HG02938 (cell line): Measurements from ENCODE around the gene ZMIZ1.

ENCODE experiments used
- ATAC-seq: cut with Tn5 transposase; IDR thresholded peaks from one replicate; pipeline ENCODE4 v1.9.1; 2021; ENCODE audit warnings: mild to moderate bottlenecking, moderate library complexity; ENCODE audit not compliant: unreplicated experiment

The ZMIZ1 gene

DNA sequence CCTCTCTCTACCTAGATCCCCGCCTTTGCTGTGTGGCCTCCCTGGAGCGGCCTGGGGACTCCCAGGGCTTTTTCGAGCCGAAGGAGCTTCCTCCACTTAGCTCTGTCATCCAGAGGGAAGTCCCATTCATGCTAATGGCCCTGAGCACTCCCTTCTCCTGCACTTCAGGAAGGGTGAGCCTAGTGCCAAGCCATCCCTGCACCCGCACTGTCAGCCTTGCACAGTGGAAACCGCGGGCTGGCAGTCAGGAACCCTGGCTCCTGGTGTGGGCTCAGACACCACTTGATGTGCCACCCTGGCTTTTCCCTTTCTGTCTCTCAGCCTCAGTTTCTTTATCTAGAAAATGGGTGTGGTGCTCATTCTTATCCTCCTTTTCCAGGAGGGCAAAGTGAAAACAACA is 131.6 kb downstream of the ZMIZ1 start:
- ATAC-seq, result no peak

DNA sequence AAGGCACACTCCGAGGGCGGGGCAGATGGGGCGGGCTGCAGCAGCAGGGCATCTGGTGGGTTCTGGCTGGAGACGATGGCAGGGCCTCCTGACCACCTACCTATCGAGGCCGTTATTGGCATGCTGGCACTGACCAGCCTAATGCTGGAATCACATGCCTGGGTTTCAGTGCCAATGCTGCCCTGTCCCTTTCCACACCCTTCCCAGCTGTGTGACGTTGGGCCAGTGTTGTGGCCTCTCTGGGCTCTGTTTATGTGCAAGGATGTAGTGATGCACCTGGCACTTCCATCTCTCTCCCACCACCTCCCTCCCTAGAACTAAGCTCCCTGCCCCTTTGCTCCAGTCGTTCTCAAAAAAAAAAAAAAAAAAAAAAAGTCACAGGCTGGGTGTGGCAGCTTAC is 132.9 kb downstream of the ZMIZ1 start:
- no peak for ATAC-seq

DNA sequence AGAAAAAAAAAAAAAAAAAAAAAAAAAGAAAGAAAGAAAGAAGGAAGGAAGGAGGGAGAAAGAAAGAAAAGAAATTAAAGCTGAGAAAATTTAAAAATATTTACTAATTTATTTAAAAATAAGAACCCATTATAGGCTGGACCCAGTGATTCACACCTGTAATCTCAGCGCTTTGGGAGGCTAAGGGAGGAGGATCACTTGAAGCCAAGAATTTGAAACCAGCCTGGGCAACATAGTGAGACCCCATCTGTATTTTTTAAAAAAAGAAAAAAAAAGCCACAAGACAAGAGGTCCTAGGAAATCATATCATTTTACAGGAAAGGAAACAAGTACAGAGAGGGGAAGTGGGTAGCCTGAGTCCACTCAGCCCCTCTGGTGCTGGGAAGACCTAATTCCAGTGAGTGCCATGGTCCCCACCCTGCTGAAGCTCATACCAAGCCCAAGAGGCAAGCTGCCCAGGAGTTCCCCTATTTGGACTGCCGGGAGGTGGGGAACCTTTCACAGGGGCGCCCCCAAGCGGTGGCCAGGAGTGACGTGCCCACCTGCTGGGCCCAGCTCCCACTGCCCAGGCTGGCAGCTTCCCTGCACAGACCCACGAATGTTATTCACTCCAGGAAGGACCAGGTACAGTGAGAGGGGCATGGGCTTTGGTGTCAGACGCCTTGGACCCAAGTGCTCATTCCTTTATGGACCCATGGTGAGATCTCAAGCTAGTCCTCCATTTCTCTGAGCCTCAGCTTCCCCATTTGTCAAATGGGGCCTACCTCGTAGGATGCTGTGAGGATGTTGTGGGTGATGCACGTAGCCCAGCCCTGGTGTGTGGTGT is 133.6 kb downstream of the ZMIZ1 start:
- ATAC-seq, result no peak

DNA sequence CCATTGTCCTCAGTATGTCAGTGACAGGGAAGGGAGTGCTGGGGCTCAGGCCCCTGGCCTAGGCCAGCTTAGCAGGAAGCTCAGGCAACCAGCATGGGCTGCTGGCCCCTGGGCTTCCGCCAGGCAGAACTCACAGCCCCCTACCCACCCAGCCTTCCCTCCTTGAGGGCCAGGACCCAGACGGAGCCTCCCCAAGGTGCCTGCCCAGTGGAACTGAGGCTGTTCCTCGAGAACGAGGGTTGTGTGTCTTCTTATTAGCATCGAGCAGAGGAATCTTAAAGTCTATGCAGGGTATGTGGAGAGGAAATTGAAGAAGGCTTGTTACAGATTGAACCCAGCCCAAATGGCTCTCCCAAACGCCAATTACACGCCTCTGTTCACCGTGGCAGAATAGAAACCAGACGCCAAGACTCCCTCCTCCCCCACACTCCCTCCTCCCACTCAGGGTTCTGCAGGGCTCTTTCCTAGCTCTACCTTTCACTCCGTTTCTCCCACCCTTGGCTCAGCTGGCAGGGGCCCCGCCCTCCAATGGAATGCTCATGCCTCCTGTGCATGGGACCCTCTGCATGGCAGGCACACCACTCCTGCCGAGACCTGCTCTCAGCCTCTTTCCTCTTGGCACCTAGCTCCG is 134.4 kb downstream of the ZMIZ1 start:
- no peak for ATAC-seq

DNA sequence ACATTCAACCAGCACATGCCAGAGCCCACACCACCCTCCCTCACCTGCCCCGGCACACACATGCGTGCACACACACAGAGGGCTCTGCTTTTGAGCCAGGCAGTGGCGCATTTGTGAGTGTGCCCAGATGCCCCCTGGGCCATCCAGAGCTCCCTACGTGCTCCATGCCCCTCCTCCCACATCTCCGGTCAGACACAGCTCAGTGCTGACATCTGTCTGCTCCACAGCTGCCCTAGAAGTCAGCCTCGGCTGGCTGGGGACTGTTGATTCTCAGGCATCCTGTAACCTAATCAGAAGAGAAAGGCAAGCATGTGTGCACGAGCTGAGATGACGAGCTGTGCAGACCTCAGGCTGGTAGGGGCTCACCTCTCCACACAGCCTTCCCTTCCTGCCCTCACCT is 135.1 kb downstream of the ZMIZ1 start:
- no peak for ATAC-seq

DNA sequence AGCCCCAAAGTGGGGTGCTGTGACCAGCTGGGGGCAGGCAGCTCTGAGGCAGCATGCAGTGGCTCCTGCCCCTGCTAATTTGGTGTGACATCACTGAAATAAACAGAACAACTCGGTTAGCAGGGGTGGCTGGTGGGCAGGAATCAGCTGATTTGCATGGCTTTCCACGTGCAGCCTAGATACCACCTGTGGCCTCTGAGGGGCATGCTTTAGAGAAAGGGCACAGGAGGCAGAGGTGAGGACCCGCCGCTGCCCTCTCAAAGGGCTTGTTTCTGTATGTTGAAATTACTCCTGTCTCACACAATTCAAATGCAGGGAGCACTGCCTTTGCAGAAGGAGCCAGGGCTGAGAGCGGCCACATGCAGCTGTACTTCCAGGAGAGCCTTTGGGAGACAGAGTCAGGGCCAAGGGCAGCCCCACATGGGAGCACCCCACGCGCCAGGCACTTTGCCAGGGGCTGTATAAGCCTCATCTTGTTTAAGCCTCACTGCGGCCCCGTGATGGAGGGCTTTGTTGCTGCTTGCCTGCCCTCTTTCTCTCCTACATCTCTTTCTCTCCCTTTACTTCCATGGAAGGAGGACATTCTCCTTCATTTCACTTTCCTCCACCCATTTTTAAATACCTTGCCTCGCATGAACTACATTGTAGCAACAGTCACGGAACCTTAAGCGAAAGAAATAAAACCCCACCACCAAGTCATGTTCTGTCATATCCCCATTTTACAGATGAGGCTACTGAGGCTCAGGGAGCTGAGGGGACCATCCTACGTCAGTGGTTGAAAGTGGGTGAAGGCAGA is 137.7 kb downstream of the ZMIZ1 start:
- ATAC-seq, result no peak

DNA sequence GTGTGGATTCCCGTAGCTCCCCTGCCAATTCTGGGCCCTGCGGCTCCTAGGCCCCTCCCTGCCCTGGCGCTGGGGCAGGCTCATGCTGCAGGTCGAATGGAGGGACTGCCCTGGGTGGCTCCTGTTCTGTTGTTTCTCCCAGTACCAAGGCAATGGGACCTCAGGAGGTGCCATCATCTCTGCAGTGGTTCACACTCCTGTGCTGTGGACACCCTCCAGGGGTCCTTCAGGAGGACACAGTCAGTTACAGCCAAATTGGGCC is 138.3 kb downstream of the ZMIZ1 start:
- no peak for ATAC-seq

DNA sequence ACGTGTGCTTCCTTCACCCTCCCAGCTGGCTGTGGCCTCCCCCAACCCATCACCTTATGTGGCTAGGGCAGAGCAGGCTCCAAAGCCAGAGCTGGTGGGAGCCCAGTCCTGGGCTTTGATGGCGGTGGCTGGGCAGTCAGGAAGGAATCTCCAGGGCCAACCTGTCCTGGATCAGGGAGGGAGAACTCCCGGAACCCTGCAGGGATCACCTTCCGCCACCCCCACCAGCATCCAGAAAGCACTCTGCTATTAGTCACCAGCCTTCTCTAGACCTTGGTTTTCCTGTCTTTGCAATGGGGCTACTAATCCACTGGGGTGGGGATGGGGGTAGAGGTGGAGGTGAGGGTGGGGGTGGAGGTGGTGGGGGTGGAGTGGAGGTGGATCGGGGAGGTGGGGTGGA is 139.0 kb downstream of the ZMIZ1 start:
- ATAC-seq, result no peak

DNA sequence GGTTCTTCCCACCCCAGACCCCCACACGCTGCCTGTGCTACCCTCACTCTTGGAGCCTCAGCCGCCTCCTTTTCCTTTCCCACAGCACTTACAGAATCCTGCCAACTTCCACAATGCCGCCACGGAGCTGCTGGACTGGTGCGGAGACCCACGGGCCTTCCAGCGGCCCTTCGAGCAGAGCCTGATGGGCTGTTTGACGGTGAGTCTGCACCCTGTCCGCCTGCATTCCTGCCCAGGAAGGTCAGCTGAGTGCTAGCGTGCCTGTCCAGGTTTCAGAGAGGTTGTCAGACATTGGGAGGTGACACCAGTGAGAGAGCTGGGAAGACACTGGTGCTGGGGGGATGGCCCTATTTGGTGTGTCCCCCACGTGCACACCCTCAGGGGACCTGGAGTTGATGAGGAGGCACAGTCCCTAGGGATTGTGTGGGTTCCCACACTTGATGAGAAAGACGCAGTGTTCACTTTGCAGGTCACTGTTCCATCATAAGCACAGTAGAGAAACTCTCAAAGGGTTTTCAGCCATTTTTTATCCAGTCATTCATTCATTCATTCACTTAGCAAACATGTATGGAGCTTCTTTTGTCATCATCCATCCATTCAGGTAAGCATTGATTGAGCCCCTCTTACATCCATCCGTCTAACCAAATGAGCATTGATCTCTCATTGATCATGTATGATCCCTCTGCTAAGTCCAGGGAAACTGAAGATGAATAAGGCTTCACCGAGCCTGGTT is 139.7 kb downstream of the ZMIZ1 start:
- ATAC-seq, result no peak

DNA sequence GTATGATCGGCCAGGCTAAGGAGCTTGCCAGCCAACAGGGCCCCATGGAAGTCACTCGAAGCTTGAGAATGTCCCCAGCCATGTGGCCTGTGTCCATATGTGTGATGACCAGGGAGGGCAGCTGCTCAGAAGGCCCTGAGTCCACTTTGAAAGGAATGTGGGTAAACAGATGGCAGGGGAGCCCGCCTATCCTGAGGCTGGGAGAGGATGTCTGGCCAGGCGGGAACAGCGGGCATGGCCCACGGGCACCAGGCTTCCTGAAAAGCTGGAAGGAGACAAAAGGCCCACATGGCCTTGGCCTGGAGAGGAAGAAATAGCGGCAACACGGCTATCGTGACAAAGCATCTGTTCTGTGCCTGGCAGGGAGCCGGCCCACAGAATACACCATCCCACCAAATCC is 140.6 kb downstream of the ZMIZ1 start:
- ATAC-seq, result no peak

DNA sequence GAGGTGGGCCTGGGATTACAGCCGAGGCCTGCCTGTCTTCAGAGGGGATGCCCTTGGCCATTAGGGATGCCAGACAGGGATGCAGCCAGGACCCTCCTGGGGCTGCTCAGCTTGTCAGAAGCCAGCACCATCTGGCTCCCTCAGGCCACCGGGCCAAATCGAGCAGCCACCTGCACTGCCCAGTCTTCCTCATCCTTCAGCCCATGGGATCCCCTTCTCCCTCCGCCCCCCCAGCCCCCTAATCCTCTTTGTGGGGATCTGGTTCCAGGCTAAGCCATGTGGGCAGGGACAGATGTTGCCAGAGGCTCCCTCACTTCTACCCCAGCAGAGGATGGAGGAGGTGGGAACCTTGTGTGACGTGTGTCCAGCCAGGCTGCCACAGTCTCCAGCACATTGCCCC is 141.1 kb downstream of the ZMIZ1 start:
- no peak for ATAC-seq

DNA sequence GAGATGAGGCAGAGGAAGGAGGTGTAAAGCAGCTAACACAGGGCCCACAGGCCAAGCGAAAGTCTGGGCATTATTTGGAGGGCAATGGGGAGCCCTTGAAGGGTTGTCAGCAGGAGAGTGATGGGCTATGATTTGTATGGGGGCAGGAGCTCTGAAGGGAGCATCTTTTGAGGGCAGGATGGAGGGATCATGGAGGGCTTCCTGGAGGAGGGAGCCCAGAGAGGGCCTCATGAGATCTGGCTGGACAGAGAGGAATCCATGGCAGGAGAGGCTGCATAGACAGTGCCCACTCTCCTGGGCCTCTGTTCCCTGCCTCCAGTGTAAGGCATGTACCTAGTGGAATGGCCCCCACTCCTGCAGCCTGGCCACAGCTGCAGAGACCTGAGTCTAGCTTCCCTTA is 141.9 kb downstream of the ZMIZ1 start:
- no peak for ATAC-seq

DNA sequence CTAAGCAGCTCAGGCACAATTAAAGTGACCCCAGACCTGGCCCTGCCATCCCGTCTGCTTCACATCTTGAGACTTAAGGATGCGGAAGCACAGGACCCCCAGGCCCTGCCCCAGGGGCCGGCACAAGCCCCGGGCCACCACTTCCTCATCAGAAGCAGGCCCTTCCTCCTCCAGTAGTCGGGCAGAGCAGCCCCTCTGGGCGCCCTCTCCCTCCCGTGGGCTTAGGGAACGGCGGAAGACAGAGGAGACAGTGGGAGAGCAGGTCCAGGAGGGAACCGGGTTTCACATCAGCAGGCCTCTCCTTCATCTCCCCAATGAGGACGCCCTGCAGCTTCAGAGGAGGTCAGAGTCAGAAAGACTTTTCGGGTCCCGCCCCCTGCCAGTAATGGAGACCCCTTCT is 142.8 kb downstream of the ZMIZ1 start:
- no peak for ATAC-seq

DNA sequence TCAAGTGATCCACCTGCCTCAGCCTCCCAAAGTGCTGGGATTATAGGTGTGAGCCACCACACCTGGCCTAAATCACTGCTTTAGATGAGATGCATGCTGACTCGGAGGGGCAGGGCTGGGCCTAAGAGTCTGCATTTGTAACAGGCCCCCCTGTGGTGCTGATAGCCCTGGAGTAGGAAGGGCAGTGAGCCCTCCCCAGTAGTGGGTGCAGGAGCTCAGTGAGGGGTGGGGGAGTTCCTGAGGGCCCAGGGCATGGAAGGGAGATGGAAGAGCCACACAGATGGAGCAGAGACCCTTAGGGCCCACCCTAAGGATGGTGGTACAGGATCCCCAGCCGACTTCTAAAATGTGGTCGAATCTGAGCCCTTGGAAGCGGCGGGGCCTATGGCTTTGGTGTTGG is 146.8 kb downstream of the ZMIZ1 start:
- no peak for ATAC-seq

DNA sequence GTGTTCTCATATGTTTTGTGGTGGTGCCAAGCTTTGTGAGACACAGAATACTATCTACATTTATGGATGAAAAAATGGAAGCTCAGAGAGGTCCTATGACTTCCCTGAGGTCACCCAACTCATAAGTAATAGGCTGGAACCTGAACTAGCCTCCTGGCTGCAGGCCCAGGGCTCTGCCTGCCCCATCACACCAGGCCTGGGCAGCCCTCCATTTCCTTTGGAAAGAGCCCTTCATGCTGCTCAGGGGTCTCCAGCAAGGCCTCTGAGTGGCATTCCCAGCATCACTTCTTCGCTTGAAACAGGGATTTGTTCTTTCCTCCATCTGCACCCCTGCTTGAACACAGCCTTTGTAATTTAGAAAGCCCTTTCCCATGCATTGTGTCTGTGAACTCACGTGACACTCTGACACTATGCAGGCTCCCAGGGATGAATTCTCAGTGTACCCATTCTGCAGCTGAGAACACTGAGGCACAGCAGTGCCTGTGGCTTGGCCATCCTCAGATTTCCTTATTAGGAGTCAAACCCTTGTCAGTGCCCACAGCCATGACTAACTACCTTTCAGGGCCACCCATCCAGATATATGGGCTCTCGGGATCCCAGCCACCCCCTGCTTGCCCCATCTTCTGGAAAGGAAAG is 150.7 kb downstream of the ZMIZ1 start:
- no peak for ATAC-seq

DNA sequence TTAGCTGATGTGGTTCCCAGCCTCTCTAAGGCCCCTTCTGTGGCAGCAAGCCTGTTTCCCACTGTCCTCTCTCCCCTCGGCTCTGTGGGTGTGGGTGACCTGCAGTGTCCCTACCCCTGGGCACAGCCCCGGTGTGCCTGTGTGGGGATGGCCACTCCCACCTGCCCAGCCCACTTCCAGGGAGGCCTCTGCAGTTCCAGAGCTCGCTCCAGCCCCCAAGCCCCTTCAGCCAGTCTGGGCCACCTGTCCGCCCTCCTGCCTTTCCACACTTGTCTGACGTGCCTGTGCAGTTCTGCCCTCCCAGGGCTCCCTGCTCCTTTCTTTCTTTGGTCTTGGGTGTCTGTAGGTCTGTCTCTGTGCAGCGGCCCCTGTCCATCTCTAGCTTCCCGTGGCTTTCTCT is 151.5 kb downstream of the ZMIZ1 start:
- ATAC-seq, result no peak

DNA sequence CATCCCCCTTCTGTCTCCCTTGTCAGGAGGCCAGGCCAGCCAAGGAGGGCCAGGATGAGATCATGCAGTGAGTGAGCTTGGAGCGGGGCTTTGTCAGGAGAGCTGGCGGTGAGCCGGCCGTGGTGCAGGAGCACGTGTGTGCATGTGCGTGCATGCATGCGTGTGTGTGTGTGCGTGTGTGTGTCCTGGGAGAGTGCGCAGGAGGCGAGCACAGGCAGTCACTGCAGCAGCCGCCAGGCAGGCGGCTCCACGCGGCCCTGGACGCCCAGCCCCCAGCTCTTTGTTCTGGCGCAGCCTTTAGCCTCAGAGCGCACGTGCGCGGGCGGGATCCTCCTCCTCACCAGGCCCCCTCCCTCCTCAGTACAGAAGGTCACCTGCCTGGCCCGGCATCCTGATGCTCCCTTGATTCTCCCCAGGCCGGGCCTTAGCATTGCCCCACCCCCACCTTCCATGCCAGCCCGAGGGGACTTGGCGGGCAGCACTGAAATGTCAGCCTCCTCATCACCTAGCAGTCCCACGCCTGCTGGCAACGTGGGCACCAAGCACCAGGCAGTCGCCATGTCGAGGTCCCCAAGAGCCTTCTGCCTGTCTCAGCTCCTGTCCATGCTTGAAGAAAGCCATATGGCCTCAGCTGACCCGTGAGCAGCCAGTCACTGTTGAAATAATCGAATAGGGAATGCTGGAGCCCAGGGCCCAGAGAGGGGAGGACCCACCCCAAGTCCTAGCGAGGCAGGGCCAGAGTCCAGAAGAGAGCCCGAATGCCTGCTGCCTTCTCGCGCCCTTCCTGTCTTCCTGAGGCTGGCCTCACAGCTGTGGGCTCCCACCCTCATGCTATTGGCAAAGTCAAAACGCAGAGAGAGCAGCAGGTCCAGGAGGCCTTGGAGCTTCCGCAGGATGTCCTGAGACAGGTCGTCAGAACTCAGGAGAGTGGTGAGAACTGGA is 152.6 kb downstream of the ZMIZ1 start:
- ATAC-seq, result no peak

DNA sequence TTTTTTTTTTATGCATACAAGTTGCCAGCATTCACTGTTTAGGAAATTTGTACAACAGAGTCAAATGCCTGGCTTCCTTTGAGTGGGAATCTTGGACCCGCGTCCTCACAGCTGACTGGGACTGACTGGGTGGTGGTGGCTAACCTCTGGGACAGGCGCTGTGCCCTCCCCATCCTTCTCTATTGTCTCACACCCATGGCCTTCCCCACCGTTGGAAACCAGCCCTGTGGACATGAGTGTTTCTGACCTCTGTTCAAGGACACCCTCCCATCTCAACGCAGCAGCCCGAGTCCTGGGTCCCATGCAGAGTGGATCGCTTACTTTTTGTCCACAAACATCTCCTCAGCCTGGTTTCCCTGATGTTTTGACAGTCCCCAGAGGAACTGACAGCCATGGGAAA is 153.4 kb downstream of the ZMIZ1 start:
- no peak for ATAC-seq

DNA sequence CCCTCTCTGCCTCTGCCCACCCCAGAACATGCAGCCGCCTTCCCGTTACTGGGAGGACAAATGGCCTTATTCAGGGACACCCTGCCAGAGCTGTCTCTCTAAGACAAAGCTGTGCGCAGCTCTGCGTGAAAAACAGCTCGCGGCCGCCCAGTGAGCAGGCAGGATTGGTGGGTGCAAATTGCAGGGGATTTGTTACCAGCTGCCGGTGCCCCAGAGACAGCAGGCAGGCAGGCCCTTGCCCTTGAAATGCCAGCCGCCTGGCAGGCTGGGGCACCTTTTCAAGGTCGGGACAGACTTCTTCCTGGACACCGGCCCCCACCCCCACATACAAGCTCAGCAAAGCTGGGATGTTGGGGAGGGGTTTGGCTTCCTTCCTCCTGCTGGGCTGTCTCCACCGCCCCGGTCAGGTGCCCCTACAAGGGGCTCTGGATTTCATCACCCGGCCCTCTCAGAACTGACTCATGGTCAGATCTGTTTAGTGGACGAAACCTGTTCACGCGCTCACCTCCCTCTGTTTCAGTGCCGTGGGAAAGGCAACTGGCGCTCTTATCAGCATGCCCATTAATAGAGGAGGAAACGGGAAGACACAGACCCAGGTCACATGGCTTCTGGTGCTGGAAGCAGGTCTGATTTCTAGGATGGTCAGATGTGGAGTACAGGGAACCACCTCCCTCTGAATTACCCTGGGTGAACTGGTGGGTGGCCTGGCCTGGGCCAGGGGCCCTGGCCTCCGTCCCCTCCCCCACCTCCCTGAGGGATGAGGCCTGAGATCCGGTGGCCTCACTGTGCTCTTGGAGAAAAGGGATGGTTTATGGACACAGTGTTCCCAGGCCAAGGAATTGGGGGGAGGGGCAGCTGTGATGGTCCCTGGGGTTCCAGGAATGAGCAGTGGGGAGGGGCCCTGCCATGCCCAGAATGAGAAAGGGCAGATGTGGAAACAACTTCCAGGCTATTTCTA is 154.6 kb downstream of the ZMIZ1 start:
- ATAC-seq, result no peak
